ENCODE results near the gene KRTAP10-9.
"Not testable (repeated sequence)": the region's sequence is repeated elsewhere in the genome, so short reads cannot be mapped to it uniquely, and the experiment has no call there.

The KRTAP10-9 gene

DNA sequence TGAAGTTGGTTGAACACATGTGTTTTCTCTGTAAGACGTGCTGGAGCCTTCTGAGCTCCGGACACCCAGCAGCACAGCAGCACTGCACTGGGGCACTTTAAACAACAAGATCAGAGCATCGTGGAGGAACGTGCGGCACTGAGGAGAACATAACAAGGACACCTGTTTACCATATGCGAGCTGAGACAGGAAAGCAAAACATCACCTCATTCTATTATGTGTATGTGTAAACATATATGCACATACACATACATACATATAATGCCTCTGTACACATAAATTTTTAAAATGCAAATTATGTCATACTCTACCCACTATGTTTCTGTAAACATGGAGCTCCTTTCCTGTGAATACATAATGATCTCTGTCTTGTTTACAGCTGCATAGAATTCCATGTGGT, 31.4 kb upstream of the KRTAP10-9 start:
- DNase-seq (ENCODE audit: low spot score), result no peak

DNA sequence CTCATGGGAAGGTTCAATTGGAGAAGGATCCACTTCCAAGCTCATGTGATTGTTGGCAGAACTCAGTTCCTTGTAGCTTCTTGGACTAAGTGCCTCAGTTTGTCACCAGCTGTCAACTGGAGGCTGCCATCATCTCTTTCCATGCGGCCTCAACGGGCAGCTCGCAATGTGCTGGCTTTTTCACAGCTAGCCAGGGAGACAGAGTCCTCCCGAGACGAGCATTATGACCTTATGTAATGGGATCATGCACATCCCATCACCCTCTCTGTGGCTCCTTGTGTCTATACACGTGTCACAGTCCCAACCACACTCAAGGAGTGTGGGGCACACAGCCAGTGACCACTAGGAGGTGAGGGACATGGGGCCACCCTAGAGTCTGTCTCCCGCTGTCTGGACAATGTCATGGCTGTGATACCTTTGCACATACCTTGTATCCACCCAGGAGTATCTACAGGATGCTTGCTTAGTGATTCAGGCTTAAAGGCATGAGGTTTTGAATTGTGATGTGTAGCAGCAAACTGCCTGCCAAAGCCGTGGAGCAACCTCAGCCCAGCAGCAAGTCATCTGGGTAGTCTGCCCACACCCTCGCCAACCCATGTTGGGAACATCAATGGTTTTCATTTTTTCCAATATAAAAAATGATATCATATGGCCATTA, 30.7 kb upstream of the KRTAP10-9 start:
- DNase-seq (ENCODE audit: low spot score), result no peak

DNA sequence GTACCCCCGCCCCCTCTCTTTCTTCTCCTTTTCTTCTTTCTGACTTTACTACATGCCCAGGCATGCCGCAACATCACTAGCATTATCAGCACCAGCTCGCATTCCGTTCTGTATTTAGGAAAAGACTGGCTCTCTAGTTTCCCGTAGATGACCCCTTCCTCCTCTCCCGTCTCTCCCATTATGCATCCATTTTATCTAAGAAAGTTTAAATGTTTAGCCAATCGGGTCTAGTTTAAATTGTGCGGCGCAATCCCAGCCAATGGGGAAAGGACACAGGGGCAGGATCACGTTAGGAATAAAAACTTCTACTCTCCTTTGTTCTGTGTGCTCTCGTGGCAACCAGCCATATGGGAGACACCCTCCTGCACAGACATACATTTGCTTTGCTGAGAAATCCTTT, 28.8 kb upstream of the KRTAP10-9 start:
- DNase-seq (ENCODE audit: low spot score), result no peak

DNA sequence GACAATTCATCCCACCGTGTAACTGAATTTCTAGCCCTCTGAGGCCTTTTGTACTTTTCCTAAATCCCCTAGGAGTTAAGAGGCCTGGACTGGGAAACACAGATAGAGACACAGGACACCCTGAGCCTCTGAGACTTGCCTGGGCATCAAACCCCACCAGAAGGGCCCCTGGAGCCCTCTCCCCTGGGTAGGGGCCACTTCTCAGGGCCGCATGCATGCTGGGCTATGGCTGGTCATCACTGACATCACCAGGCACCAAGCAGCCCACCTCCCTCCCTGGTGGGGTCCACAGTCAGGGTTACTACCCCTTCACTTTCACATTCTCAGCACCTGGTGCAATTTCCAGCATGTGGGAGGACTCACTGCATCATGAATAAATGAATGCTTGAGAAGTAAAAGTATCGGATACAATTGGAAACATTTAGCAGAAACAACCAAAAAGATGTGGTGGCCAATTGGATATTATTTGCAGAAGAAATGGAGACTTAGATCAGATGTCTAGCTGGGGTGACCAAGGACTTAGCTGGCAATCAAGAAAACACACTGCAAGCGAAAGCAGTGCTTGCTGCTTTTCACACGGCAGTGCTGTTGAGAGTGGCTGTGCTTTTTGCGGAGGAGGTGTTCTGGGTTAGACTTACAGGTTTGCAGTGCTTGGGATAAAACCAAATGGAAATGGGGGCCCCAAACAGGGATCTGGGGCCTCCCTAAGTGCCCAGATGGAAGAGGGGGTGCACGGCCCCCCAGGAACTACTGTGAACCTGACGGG, 27.4 kb upstream of the KRTAP10-9 start:
- DNase-seq (ENCODE audit: low spot score), result no peak

DNA sequence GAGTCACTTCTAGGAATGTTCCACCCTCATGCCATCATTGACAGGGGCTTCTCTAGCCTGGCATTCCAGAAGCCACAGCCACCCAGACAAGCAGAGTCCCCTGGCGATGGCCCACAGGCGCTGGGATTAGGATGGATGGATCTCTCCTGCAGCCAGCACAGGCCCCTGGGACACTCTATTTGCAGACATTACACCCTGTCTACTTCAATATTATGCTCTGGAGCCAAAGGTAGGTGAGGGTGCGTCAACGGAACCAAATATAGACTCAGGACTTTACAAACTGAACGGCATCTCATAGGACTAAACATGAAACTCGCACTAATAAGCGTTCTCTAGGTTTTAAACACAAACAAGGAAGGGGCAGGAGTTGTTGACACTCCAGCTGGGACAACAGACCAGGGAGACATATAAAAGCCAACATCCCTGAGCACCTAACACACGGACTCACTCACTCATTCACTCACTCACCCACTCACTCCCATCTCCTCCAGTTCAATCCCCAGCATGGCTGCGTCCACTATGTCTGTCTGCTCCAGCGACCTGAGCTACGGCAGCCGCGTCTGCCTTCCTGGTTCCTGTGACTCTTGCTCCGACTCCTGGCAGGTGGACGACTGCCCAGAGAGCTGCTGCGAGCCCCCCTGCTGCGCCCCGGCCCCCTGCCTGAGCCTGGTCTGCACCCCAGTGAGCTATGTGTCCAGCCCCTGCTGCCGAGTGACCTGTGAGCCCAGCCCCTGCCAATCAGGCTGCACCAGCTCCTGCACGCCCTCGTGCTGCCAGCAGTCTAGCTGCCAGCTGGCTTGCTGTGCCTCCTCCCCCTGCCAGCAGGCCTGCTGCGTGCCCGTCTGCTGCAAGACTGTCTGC, 26.5 kb upstream of the KRTAP10-9 start, which contains the start of gene KRTAP10-7:
Gene KRTAP10-7 (plus strand): TSS at position 480 of the 861 bp plus-strand sequence. CDS start 25 bp downstream, at position 505.
- not testable (repeated sequence) for DNase-seq (ENCODE audit: low spot score)

DNA sequence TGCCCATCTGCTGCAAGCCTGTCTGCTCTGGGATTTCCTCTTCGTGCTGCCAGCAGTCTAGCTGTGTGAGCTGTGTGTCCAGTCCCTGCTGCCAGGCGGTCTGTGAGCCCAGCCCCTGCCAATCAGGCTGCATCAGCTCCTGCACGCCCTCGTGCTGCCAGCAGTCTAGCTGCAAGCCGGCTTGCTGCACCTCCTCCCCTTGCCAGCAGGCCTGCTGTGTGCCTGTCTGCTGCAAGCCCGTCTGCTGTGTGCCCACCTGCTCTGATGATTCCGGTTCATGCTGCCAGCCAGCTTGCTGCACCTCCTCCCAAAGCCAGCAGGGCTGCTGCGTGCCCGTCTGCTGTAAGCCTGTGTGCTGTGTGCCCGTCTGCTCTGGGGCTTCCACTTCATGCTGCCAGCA, 25.8 kb upstream of the KRTAP10-9 start:
- DNase-seq (ENCODE audit: low spot score), result not testable (repeated sequence)

DNA sequence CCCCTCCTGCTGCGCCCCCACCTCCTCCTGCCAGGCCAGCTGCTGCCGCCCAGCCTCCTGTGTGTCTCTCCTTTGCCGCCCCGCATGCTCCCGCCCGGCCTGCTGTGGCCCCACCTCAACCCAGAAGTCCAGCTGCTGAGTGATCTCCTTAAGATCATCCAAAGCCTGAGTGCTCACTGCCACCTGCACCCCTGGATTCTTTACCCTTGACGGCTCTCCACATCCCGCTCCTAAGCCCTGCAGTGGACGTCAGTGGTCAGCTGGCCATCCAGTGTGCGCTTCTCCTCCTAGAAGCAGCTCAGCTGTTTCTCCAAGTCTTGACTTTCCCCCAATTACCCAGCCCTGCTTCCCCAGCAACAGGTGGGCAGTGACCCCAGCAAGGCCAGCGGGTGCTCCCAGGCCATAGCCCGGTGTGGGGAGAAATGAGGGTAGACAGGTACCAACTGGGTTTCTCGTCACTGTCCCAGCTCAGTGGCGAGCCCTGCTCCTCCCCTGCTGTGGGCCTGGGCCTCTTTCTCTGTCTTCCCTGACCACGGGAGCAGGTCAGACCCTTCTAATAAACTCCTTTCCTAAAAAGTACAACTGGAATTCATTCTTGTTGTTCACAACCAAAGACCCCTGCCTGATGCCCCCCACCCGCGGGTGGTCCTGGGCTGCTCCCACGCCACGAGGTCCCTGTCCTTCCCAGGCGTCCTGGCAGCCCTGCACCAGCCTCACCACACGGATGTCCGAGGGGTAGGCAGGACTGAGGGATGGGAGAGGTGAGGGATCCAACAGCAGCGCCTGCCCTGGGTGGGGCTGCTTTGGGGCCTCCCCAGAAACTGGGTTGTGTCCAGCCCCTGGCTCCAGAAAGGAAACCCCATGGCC, 25.1 kb upstream of the KRTAP10-9 start:
- DNase-seq (ENCODE audit: low spot score), result no peak

DNA sequence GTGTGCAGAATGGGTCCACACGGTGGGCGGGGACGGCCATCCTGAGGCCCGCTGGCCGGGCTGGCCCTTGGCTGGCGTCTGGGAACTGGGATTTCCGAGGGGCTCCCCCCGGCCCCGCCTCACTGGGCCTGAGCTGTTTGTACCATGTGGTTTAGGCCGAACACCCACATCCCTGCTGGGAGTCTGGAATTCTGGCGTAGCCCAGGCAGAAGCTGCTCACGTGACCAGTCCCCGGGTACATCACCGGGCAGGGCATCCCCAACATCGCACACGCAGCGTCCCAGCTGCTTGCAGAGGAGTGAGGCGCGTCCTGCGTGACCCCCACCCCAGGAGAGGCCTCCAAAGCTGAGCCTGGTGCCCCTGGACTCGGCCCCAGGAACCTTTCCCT, 24.4 kb upstream of the KRTAP10-9 start:
- no peak for DNase-seq (ENCODE audit: low spot score)

DNA sequence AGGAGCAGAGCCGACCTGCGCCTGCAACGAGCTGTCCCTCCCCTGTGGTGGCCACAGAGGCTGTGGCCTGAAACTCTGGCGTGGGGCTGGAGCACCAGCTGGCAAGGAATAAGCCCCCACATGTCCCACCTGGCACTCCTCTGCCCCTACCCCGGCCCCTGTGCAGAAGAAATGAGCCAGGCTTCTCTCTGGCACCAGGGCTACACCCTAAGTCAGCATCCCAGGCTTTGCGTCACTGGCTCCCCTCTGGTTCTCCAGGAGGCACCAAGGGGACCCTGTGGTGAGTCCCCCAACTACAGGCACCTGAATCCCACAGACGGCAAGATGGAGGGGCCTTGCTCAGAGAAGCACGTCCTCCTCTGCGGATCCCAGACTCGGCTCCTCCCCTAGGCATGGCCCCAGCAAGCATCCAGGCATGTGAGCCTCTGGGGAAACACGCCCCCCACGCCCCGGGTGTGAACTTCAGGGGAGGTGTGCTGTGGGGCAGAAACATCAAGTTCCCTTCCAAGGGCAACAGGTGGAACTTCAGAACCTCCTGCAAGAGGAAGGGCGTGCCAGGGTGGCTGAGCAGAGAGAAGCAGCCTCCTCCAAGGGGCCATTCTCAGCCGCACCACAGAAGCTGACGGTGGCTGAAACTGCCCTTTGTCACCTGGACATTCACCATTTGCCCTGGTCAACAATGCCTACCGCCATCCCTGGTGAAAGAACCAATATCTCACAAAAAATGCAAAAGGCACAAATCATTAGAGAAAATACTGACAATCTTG, 23.6 kb upstream of the KRTAP10-9 start:
- DNase-seq (ENCODE audit: low spot score), result no peak

DNA sequence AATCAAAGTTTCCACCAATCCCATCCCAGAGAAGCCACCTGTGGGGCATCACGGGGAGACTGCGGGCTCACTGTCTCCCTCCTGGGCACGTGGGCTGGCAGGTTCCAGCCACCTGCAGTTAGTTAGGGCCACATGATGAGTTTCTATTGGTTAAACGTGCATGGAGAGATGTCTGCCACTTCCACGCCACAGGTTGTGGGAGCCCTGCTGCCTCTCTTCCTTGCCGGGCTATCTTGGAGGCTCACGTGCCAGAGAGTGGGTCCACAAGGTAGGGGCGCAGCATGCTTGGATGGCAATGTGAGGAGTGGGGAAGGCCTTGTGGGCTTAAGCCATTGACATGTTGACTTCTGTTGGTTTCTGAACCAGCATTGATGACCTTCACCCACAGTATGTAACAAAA, 23.0 kb upstream of the KRTAP10-9 start:
- no peak for DNase-seq (ENCODE audit: low spot score)

DNA sequence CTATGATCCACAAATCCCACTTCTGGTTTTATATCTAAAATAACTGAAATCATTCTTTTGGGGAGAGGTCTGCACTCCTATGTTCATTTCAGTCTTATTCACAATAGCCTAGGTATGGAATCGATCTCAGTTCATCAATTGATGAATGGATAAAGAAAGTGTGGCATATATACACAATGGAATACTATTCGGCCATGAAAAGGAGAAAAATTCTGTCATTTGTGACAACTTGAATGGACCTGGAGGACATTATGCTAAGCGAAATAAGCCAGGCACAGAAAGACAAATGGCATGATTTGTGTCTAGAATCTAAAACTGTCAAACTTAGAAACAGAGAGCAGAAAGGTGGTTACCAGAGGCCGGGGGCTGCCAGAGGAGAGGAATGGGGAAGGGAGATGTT, 20.4 kb upstream of the KRTAP10-9 start:
- DNase-seq (ENCODE audit: low spot score), result no peak

DNA sequence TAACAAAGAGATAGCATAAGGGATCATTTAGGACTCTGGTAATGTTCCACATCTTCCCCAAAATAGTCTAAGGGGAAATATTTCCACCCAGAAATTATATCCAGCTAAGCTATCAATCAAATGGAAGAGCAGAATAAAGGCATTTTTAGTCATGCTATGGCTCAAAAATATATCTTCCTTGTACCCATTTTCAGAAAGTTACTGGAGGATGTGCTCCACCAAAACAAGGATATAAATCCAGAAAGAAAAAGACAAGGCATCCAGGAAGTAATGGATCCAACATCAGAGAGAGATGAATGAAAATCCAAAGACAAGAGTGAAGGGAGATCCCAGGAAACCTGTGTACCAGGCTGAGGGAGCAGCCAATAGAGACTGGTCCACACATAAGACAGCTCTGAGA, 17.7 kb upstream of the KRTAP10-9 start:
- no peak for DNase-seq (ENCODE audit: low spot score)

DNA sequence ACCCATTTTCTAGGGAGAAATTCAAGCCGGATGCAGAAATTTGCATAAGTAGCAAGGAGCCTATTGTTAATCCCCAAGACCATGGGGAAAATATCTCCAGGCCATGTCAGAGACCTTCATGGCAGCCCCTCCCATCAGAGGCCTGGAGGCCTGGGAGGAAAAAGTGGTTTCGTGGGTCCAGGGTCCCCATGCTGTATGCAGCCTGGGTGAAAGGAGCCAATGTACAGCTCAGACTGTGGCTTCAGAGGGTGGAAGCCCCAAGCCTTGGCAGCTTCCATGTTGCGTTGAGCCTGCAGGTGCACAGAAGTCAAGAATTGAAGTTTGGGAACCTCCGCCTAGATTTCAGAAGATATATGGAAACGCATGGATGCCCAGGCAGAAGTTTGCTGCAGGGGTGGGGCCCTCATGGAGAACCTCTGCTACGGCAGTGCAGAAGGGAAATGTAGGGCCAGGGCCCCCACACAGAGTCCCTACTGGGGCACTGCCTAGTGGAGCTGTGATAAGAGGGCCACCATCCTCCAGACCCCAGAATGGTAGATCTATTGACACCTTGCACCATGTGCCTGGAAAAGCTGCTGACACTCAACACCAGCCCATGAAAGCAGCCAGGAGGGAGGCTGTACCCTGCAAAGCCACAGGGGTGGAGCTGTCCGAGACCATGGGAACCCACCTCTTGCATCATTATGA, 16.6 kb upstream of the KRTAP10-9 start:
- DNase-seq (ENCODE audit: low spot score), result not testable (repeated sequence)

DNA sequence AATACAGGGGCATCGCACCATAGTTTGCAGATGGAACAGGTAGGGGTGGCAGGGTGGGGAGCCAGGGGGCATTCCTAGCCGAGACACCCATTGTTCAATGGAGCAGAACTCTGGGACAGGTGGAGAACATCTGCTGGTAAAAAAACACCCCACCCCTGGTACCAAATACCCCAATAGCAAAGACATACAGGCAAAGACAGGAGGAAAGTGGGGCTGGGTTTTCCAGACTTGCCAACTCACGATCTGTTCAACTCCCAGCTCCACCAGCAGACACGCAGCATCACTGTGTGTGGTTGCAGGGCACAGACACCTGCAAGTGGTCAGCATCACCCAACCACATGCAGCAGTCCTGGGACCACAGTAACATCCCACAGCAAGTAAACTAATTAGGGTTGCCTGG, 15.3 kb upstream of the KRTAP10-9 start:
- DNase-seq (ENCODE audit: low spot score), result no peak

DNA sequence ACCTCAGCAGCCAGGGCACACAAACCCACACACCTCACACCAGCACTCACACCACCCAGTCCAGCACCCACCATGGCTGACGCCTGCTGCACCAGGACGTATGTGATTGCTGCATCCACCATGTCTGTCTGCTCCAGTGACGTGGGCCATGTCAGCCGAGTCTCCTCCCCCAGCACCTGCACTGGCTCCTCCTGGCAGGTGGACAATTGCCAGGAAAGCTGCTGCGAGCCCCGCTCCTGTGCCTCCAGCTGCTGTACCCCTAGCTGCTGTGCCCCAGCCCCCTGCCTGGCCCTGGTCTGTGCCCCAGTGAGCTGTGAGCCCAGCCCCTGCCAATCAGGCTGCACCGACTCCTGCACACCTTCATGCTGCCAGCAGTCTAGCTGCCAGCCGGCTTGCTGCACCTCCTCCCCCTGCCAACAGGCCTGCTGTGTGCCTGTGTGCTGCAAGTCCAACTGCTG, 14.8 kb upstream of the KRTAP10-9 start, which contains the start of gene KRTAP10-8:
Gene KRTAP10-8 (plus strand): TSS at position 51 of the 458 bp plus-strand sequence. CDS start 22 bp downstream, at position 73.
- no peak for DNase-seq (ENCODE audit: low spot score)

DNA sequence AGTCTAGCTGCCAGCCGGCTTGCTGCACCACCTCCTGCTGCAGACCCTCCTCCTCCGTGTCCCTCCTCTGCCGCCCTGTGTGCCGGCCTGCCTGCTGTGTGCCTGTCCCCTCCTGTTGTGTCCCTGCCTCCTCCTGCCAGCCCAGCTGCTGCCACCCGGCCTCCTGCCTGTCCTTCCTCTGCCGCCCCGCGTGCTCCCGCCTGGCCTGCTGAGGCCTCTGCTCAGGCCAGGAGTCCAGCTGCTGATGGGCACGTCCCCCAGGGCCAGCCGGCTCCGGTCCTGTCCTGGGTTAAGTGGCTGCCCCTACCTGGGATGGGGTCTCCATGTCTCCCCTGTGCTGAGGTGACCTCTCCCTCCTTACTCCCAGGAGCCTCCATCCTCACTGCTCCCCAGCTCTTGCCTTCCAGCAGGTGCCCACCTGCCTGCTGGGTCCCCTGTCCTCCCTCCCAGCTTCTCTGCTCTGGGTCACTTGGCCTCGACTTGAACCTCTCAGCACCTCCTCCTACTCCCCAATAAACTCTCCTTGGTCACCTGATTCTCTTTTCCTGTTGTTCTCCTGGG, 14.1 kb upstream of the KRTAP10-9 start:
- no peak for DNase-seq (ENCODE audit: low spot score)

DNA sequence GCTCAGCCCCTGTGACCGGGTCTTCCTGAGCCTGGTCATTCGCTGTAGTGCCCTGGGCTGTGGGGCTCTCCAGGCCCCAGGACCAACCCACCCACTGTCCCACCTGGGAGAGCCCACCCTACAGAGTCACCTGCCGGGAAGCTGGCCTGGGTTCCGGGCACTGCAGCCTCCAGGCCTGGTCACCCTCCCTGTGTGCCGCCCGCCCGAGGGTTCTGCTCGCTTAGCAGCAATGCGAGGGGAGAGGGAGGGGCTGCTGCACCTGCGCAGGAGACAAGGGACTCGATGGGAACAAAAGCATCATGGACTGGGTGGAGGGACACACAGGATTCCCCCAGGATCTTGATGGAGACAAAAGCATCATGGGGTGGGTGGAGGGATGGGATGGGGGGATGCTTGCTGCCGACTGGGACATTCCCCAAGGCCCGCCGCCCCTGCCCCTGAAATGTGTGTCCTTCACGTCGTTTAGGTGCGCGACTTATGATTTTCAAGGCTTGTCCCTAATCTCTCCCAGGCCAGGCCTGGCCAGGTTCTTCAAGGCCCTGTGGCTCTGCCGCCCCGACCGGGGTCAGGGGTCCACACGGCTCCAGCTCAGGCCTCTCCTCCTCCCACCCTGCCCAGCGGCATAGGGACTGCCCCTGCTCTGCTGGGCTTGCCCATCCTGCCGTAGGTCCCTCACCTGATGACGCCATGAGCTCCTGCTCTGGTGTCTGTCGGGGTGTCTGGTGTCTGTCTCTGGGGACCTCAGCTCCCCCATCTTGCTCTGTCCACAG, 13.3 kb upstream of the KRTAP10-9 start:
- DNase-seq (ENCODE audit: low spot score), result no peak

DNA sequence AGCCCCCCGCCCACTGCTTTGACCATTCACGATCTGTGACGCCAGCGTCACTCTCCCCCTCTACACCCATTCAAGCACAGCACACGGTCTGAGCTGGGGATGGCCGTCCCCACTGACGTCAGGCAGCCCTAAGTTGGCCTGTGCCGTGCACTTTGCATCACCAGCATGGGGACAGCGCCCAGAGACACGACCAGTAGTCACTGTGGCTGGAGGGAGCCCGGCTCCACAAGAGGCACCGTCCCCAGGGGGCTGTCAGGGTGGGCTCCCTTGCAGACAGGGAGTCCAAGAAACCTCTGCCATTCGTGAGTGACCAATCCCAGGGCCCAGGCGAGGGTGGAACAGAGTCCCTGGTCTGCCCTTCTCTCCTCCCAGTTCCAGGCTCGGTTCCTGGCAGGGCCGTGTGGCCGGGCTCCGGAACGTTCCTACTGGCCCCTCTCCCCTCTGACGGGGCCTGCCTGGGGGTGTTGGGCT, 12.7 kb upstream of the KRTAP10-9 start:
- no peak for DNase-seq (ENCODE audit: low spot score)

DNA sequence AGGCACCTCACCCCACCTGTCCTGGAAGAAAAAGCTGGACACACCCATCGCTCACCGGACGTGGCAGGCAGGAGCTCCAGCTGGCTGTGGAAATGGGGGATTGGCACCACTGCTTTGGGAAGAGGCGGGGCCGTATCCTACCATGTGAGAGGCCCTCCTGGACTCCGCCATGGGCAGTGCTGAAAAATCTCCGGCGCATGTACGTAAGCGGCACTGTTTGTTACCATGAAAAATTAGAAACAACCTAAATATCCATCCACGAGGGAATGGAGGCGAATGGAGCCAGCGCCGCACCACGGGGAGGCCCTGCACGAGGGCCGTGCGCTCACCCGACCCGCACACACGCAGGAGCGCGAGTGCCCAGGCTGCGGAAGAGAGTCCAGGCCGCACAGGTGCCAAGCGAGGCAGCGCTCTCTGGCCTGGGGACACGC, 11.9 kb upstream of the KRTAP10-9 start:
- DNase-seq (ENCODE audit: low spot score), result no peak
